Activated T-cell treated with anti-CD3 and anti-CD28 coated beads, Interleukin-2, amount 50 U/mL, for 72 hours (primary cell): Measurements from ENCODE around the gene VSTM2L. TPM values are rescaled to one million over a fixed set of nuclear protein-coding genes. Genes with fewer than 3 reads are reported as not detected.

Experiments
- ATAC-seq, 2 donors: fragments of 150-1000 bp; cut with Tn5 transposase; replicated peaks in 1 of 2; 2 replicates each; pipeline ENCODE4 v1.10.0; 2021; ENCODE audit warnings: moderate library complexity in 2 of 2, mild to moderate bottlenecking in 1 of 2
- DNase-seq, 2 donors: peaks; one replicate each; pipeline ENCODE4 v3.0.0; 2021 to 2022; ENCODE audit warnings: mixed read lengths in 1 of 2
- H3K27ac Mint-ChIP-seq: one replicate; pipeline ENCODE4 v1.8.0; 2022; ENCODE audit warnings: mild to moderate bottlenecking, moderate library complexity, mixed read lengths
- H3K27me3 Mint-ChIP-seq: one replicate; pipeline ENCODE4 v1.8.0; 2022; ENCODE audit warnings: low read depth, mixed read lengths
- H3K36me3 Mint-ChIP-seq, 2 donors: one replicate each; pipeline ENCODE4 v1.8.0; 2022; ENCODE audit warnings: mixed read lengths in 2 of 2, mild to moderate bottlenecking in 1 of 2; ENCODE audit not compliant: insufficient read depth in 2 of 2
- H3K4me1 Mint-ChIP-seq: one replicate; pipeline ENCODE4 v1.8.0; 2022; ENCODE audit warnings: low read depth, mixed read lengths
- H3K4me3 Mint-ChIP-seq, 2 donors: one replicate each; pipeline ENCODE4 v1.8.0; 2022; ENCODE audit warnings: mild to moderate bottlenecking in 2 of 2, mixed read lengths in 2 of 2, moderate library complexity in 2 of 2
- H3K9me3 Mint-ChIP-seq, 2 donors: one replicate each; pipeline ENCODE4 v1.8.0; 2022; ENCODE audit warnings: mixed read lengths in 2 of 2
- total RNA-seq, 2 donors: library from RNA; stranded (reverse); gene quantifications; one replicate each; pipeline ENCODE4 v1.2.3, GENCODE V29; 2022

The VSTM2L gene
- total RNA-seq, 2 donors from 2014 or later: 0.60 TPM; not detected in 1

DNA sequence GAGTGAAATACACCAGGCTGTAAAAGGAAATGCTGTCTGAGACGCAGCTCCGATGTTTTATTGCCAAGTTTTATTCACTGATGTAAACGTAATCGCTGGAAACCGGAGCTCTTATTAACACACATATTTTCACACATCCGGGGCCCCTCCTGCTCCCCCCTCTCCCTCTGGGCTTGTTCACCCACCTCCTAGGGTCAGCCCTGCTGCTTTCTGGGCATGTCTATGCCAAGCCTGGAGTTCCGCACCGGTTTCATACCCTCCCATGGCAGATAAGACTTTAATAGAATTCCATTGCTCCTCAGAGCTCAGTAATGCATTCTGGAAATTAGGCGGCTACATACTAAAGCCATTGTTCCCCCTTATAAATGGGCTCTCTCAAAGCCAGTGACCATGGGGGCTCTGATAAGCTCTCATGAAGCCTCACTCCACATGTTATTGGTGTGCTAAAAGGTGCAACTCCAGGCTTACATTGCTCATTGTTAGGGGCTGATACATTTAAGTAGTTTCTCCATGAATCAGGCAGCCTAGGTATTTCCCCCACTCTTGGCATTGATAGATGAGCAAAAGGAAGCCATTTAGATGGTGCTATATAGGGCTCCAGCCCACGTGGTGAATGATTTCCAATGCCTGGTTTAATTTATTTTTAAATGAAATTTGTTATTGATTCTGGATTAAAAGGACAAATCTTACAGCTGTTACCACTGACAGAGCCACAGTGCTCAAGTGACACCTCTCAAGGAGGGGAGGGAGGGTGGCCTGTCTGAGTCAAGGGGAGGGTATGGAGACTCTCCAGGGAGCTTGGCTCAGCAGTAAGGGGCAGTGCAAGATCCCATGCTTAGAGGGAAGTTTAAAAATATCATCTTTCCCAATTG, 4.5 kb upstream of the VSTM2L start:
- peaks cover 0 to 2% of the 10 kb centered on the region in 2 donors for H3K36me3 Mint-ChIP-seq
- peak overlapping the region; percentile 74 for H3K27ac Mint-ChIP-seq
- ATAC-seq (peak; percentile 91 to 92), DNase-seq (peak; percentile 28 to 33)
- H3K4me3 Mint-ChIP-seq: no peak overlapping the region
- peaks cover 25% of the 10 kb centered on the region for H3K4me1 Mint-ChIP-seq
- H3K9me3 Mint-ChIP-seq: no peaks in the 10 kb centered on the region
- H3K27me3 Mint-ChIP-seq: peaks cover 38% of the 10 kb centered on the region

DNA sequence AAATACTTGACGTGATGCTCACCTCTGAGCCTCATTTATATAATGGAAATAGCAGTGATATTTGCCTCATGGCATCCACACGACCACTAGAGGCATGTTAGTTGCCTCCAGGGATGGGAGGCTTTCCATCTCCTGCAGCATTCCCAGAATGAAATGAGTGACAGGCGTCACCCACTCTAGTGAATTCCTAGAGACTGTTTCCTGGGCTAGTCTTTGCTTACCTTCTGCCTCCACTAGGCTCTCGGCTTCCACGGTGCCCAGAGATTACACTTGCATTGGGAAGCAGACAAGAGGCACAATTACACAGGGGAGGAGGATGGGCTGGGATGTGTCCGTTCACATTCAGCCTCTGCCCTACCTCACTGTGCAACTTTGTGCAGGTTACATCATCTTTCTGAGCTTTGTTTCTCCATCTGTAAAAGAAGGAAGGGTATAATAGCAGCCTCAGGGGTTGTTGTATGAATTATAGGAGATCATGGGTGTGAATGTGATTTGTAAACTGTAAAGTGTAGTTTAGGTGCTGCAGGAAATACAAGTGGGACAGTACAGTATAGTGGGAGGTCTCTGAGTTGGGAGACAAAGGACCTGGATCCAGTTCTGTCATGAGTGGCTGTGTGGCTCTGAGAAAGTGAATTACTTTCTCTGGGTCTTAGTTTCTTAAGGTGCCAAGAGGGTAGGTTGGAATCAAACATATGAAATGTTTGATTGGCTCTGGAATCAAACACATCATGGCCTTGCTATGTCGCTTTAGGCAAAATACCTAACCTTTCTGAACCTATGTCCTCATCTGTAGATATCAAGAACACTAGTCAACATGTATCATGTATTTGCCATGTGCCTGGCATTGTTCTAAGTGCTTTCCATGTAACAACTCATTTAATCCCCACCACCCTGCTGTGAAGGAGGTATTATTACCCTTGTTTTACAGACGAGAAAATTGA, 3.6 kb upstream of the VSTM2L start:
- Mint-ChIP-seq H3K27ac (no peak overlapping the region), H3K27me3 (peaks cover 47% of the 10 kb centered on the region)

DNA sequence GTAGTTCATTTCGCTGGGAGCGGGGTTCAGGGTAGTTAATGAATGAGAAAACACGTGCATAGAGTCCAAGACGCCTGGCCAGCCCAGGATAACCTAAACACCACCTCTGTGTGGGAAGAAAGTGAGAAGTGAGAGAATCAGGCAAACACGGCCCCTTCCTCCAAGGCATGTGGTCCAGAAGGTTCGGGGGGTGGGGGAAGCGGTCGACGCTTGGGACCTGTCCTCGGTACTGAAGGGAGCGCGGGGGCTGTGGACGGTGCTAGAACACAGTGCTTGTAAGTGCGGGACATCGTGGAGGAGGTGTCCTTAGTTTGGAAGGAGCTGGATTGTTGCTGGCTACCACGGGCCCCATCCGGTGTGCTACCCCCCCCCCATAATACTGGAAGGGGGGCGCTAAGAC, 1.7 kb upstream of the VSTM2L start:
- DNase-seq: no peak
- H3K36me3 Mint-ChIP-seq: peaks cover 0 to 4% of the 10 kb centered on the region in 2 donors
- peaks cover 66% of the 10 kb centered on the region for H3K27me3 Mint-ChIP-seq
- no peaks in the 10 kb centered on the region for H3K9me3 Mint-ChIP-seq
- no peak overlapping the region for H3K4me3 Mint-ChIP-seq
- H3K27ac Mint-ChIP-seq: no peak overlapping the region
- H3K4me1 Mint-ChIP-seq: peaks cover 30% of the 10 kb centered on the region
- ATAC-seq: no peak

More for the DNA sequence above, 3.6 kb upstream of the VSTM2L start:
- H3K4me3 Mint-ChIP-seq: no peak overlapping the region
- peaks cover 0 to 4% of the 10 kb centered on the region in 2 donors for H3K36me3 Mint-ChIP-seq
- no peaks in the 10 kb centered on the region for H3K9me3 Mint-ChIP-seq
- no peak for DNase-seq
- ATAC-seq: no peak
- peaks cover 30% of the 10 kb centered on the region for H3K4me1 Mint-ChIP-seq

DNA sequence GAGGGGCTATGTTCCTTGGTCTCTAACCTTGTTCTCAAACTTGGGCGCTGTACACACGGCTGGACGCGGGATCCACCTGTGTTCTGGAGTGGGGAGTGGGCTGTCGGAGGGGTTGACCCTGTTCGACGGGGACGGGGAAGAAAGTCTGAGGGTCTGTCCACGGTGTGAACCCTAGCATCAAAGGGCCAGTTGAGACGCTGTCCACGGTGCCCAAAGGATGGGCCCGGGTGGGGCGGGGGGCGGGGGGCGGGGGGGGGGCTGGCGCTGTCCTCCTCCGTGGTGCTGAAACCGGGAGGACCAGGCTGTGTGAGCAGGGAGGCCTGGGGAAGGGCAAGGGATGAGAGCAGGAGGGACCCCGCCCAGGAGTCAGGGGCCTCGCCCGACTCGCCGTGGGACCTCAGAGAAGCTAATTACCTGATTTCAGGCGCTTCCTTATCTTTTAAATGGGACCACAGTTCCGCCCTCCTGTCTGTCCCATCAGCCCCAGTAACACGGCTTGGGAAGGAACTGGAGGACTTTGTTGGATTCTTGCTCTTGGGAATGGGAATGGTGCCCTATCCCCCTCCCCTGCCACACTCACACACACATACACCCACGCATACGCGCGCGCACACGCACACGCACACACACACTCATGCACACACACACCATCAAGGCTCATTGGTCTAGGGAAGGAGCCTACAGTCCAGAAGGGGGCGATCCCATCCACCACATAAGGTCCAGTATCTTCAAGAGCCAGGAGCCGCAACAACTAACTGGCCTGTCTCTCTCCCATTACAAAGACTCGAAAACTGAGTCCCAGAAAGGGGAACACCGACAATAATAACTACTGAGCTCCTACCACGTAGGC, 1.0 kb upstream of the VSTM2L start:
- Mint-ChIP-seq H3K4me3 (peak overlapping the region; percentile 46 to 64), H3K27me3 (peaks cover 69% of the 10 kb centered on the region), H3K36me3 (peaks cover 0 to 4% of the 10 kb centered on the region in 2 donors), H3K27ac (no peak overlapping the region), H3K4me1 (peaks cover 30% of the 10 kb centered on the region), H3K9me3 (no peaks in the 10 kb centered on the region)
- DNase-seq (peak; percentile 28 to 30), ATAC-seq (peak; percentile 35 to 53)

DNA sequence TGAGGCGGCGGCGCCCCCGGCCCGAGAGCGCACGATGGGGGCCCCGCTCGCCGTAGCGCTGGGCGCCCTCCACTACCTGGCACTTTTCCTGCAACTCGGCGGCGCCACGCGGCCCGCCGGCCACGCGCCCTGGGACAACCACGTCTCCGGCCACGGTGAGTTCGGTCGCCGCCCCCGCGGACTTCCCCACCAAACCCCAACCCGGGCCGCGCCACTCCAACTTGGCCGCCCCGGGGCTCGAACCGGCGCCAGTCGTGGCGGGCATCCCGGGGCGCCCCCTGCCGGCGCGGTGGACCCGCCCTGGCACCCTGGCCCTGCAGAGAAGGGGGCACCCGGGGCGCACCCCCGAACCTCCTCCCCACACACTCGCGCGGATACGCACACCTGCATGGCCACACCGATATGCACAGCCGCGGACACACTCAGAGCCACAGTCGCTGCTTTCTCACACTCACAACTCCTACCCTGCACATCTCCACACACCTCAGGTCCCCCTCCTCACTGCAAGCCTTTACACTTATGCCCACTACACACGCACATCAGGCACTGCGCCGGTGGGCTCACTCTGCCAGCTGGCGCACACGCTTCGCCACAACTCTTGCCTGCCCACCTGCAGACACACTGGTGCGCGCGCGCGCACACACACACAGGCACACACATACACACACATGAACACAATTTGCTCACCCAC, 535 bp downstream of the VSTM2L start:
- Mint-ChIP-seq H3K9me3 (no peaks in the 10 kb centered on the region), H3K4me1 (peaks cover 25% of the 10 kb centered on the region), H3K4me3 (peak overlapping the region; percentile 73 to 80), H3K36me3 (peaks cover 0 to 4% of the 10 kb centered on the region in 2 donors), H3K27me3 (peaks cover 76% of the 10 kb centered on the region), H3K27ac (no peak overlapping the region)
- ATAC-seq (no peak), DNase-seq (no peak)

DNA sequence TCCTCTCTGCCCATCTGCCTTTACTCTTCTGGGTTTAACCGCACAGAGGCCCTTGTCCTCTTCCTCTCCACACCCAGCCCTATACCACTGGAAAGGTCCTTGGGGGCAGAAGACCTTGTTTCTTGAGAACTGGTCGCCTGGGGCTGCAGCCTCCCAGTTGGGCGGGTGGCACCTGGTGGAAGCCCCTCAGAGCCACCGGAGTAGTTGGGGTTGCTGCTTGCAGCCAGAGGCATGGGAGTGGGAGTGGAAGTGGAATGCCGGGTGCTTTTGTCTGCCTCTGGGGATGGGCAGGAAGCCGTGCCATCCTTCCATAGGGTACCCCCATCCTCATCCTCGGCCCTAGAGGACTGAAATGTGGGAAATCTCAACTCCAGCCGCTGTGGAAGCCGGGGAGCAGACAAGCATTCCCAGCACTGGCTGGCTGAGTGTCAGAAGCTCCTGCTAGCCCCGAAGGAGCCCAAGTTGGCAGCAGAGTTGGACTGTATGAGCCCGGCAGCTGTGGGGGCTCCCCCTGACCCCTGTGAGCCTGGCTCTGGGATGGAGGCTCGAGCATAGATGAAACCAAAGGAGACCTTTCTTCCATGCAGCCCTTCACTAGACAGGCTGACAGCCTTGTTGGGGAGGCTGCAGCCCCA, 1.2 kb downstream of the VSTM2L start:
- peaks cover 79% of the 10 kb centered on the region for H3K27me3 Mint-ChIP-seq
- DNase-seq: no peak
- H3K36me3 Mint-ChIP-seq: peaks cover 0 to 4% of the 10 kb centered on the region in 2 donors
- peak overlapping the region; percentile 73 to 80 for H3K4me3 Mint-ChIP-seq
- H3K4me1 Mint-ChIP-seq: peaks cover 19% of the 10 kb centered on the region
- no peak for ATAC-seq
- no peaks in the 10 kb centered on the region for H3K9me3 Mint-ChIP-seq
- H3K27ac Mint-ChIP-seq: no peak overlapping the region

DNA sequence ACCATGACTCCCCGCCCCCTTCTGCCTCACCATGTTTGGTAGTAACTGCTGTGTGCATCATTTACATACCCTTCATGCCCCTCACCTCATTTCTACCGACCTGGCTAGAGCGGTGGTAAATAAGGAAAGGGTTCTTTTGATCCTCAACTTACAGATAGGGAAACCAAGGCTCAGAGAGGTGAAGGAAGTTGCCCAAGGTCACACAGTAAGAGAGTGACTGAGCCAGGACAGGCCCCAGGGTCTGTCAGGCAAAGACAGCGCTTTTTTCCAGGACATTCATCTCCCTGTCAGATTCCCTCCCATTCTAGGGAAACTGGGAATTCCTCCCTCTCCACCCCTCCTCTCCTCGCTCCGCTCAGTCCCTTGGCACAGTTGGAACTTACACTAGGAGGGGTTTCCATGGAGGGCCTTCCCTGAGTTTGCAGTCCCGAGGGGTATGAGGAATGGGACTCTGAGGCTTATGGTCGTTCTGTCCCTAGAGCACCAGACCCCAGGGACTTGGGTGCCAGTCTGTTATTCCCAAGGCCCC, 2.0 kb downstream of the VSTM2L start:
- Mint-ChIP-seq H3K4me3 (no peak overlapping the region), H3K4me1 (peaks cover 13% of the 10 kb centered on the region), H3K36me3 (peaks cover 0 to 4% of the 10 kb centered on the region in 2 donors), H3K27me3 (peaks cover 72% of the 10 kb centered on the region), H3K27ac (no peak overlapping the region), H3K9me3 (no peaks in the 10 kb centered on the region)
- DNase-seq (no peak), ATAC-seq (no peak)

DNA sequence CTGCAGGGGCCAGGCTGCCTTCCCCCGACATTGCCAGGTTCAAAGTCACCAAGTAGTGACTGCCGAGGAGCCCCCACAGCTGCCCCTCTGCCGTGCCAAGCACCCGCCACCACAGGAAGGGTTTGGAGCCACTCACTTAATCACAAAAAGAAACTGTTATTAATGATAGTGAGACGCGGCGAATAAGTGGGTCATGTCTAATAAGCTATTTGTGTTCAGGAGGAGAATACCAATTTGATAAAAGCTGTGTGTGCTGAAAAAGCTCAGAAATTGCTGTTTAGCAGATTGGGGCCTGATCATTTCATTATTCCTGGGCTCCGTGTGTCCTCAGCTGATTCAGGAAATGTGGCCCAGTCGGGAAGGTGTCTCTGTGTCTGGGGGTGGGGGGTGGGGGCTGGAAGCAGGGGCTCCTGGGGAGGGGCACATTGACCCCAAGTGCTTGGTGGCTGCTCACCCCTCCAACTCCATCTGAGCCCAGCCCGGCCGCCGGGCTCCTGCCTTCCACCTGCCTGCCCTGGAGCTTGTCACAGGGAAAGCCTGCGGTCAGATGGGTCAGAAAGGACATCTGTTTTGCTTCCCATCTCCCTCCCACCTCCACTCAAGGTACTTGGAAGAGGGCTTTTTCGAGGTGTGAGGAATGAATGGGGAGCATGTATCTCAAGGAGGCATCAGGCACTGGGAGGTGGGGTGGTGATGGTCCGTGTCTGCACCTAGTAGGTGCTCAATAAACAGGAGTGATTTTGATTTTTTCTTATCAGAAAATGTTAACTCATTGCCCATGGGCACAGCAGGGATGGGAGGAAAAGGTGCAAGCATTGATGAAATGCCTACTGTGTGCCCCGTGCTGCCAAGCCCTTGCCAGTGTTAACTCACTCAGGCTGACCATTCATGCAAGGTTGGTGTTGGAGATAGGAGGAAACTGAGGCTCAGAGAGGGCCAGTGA, 3.0 kb downstream of the VSTM2L start:
- no peak overlapping the region for H3K27ac Mint-ChIP-seq
- ATAC-seq (no peak), DNase-seq (no peak)
- peaks cover 0 to 4% of the 10 kb centered on the region in 2 donors for H3K36me3 Mint-ChIP-seq
- H3K4me3 Mint-ChIP-seq: no peak overlapping the region
- H3K4me1 Mint-ChIP-seq: peaks cover 12% of the 10 kb centered on the region
- peaks cover 71% of the 10 kb centered on the region for H3K27me3 Mint-ChIP-seq
- H3K9me3 Mint-ChIP-seq: no peaks in the 10 kb centered on the region

DNA sequence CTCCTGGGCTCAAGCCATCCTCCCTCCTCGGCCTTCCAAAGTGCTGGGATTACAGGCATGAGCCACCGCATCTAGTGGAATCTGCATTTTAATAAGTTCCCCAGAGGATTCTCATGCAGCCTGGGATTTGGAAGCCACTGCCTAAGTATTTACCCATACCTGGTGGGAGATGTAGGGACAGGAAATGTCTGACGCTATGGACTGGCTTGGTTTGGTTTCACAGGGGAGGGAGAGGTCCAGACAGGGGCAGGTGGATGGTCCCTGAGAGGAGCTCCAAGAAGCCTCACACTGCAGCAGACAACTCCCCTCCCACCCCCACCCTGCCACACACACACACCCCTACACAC, 4.4 kb downstream of the VSTM2L start:
- Mint-ChIP-seq H3K27ac (no peak overlapping the region), H3K4me3 (no peak overlapping the region), H3K4me1 (peaks cover 12% of the 10 kb centered on the region), H3K36me3 (peaks cover 0 to 2% of the 10 kb centered on the region in 2 donors), H3K9me3 (no peaks in the 10 kb centered on the region), H3K27me3 (peaks cover 68% of the 10 kb centered on the region)
- no peak for ATAC-seq
- no peak for DNase-seq

DNA sequence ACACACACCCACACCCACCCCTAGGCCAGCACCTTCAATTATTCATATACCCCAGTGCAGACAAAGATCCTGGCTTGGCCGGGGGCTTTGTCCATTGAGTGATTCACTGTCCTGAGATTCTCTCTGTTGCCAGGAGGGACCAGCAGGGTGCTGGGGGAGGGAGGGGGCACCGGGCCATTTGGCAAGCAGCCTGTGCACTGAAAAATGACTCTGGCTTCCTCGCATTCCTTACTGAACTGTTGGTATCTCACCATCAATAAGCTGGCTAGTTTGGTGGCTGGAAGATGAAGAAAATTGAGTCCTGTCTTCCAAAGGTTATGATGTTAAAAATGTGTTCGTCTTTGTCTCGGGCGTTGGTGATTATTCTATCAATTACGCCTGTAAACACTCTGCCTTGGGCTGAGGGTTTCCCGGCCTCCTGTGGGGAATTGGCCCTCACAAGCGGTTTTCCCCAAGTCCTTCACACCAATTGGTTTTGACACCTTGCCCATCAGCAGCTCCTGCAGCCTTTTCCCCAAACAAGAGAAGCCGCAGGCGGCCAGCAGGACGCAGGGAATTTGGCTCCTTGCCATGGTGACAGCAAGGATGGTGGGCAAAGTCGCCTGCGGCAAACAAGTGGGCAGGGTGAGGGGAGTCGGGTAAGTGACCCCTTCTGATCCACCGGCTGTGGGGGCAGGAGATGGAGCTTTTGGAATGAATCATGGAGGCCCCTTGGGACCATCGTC, 4.9 kb downstream of the VSTM2L start:
- Mint-ChIP-seq H3K9me3 (no peaks in the 10 kb centered on the region), H3K27me3 (peaks cover 71% of the 10 kb centered on the region), H3K27ac (no peak overlapping the region), H3K4me1 (peaks cover 18% of the 10 kb centered on the region), H3K4me3 (no peak overlapping the region), H3K36me3 (peaks cover 0 to 2% of the 10 kb centered on the region in 2 donors)
- ATAC-seq (no peak), DNase-seq (no peak)
